RWPE2 (cell line): ENCODE results near the gene PKLR.

Experiments
- ATAC-seq: fragments of 200-7000 bp; cut with Tn5 transposase; 3 replicates; pipeline ENCODE4 v1.9.1; 2021; ENCODE audit warnings: low read depth
- DNase-seq: peaks from one replicate; pipeline ENCODE4 v3.0.0-alpha.2; 2020; ENCODE audit warnings: low spot score
- H3K27ac ChIP-seq: fragments of 450-650 bp; 2 replicates; pipeline ENCODE4 v1.5.1; 2017; ENCODE audit warnings: mild to moderate bottlenecking; ENCODE audit not compliant: poor library complexity, severe bottlenecking
- H3K27me3 ChIP-seq: fragments of 250-450 bp; sonication (Bioruptor Pico); 2 replicates; pipeline ENCODE4 v1.5.1; 2021; ENCODE audit warnings: mild to moderate bottlenecking, moderate library complexity; ENCODE audit not compliant: insufficient read depth, poor library complexity, severe bottlenecking
- H3K36me3 ChIP-seq: fragments of 250-450 bp; sonication (Bioruptor Pico); 2 replicates; pipeline ENCODE4 v1.5.1; 2020; ENCODE audit warnings: low read depth, mild to moderate bottlenecking, moderate library complexity
- H3K4me1 ChIP-seq: fragments of 250-450 bp; sonication (Bioruptor Pico); 2 replicates; pipeline ENCODE4 v1.5.1; 2021; ENCODE audit warnings: mild to moderate bottlenecking, moderate library complexity; ENCODE audit not compliant: insufficient read depth, poor library complexity, severe bottlenecking
- H3K4me3 ChIP-seq: fragments of 250-450 bp; sonication (Bioruptor Pico); 2 replicates; pipeline ENCODE4 v1.5.1; 2021; ENCODE audit warnings: mild to moderate bottlenecking, moderate library complexity; ENCODE audit not compliant: severe bottlenecking
- H3K9me3 ChIP-seq: fragments of 250-450 bp; sonication (Bioruptor Pico); 2 replicates; pipeline ENCODE4 v1.5.1; 2021; ENCODE audit warnings: mild to moderate bottlenecking, moderate library complexity; ENCODE audit not compliant: severe bottlenecking
- CTCF ChIP-seq: fragments of 450-650 bp; IDR thresholded peaks from one replicate; pipeline ENCODE4 v1.5.1; 2017; ENCODE audit warnings: mild to moderate bottlenecking, moderate library complexity; ENCODE audit not compliant: poor library complexity, severe bottlenecking

PKLR gene

GRCh38 chr1:155287987-155288543 is 13.2 kb downstream of the PKLR start:
- TF ChIP-seq CTCF: no peak
- H3K27me3 ChIP-seq: no peaks in the 10 kb centered on the region
- no peaks in the 10 kb centered on the region for H3K36me3 ChIP-seq
- H3K9me3 ChIP-seq: no peaks in the 10 kb centered on the region
- no peaks in the 10 kb centered on the region for H3K4me1 ChIP-seq
- DNase-seq: no peak
- H3K4me3 ChIP-seq: no peak overlapping the region
- H3K27ac ChIP-seq: no peak overlapping the region
- ATAC-seq: no peak

GRCh38 chr1:155286544-155286943 is 14.7 kb downstream of the PKLR start:
- no peak for DNase-seq
- Histone ChIP-seq H3K9me3 (no peaks in the 10 kb centered on the region), H3K27ac (no peak overlapping the region), H3K4me3 (no peak overlapping the region), H3K4me1 (no peaks in the 10 kb centered on the region), H3K36me3 (no peaks in the 10 kb centered on the region), H3K27me3 (no peaks in the 10 kb centered on the region)
- no peak for ATAC-seq
- no peak for TF ChIP-seq CTCF

GRCh38 chr1:155285631-155286044 is 15.6 kb downstream of the PKLR start:
- ATAC-seq: no peak
- Histone ChIP-seq H3K27me3 (no peaks in the 10 kb centered on the region), H3K4me1 (no peaks in the 10 kb centered on the region), H3K4me3 (no peak overlapping the region), H3K9me3 (no peaks in the 10 kb centered on the region), H3K36me3 (no peaks in the 10 kb centered on the region), H3K27ac (no peak overlapping the region)
- no peak for DNase-seq
- TF ChIP-seq CTCF: no peak

GRCh38 chr1:155285063-155285462 is 16.2 kb downstream of the PKLR start:
- no peak for ATAC-seq
- H3K36me3 ChIP-seq: no peaks in the 10 kb centered on the region

More at GRCh38 chr1:155285063-155285462, 16.2 kb downstream of the PKLR start:
- no peak overlapping the region for H3K4me3 ChIP-seq
- H3K27me3 ChIP-seq: no peaks in the 10 kb centered on the region
- no peak for TF ChIP-seq CTCF
- no peak for DNase-seq
- H3K27ac ChIP-seq: no peak overlapping the region
- H3K9me3 ChIP-seq: no peaks in the 10 kb centered on the region
- no peaks in the 10 kb centered on the region for H3K4me1 ChIP-seq
